Measurements from ENCODE around the gene RBMS1.

GRCh38 chr2:160319700-160320099 is 173.9 kb downstream of the RBMS1 start:
- TF ChIP-seq CTCF (IDR thresholded peaks at IDR 0.05; ENCODE audit: low read length) (no peak), EZH2phosphoT487 (IDR thresholded peaks at IDR 0.05; ENCODE audit: low read length) (no peak)

Measured in MM.1S (cell line).